ENCODE data around the gene IGFBP3. TPM values are rescaled to one million over a fixed set of nuclear protein-coding genes. Genes with fewer than 3 reads are reported as not detected.

The IGFBP3 gene
- total RNA-seq, 4 donors from 2014 or later = 60.6 to 187 (median 104) TPM

- intact Hi-C loops (cut with DNase I) = no loop called here
- no peak overlapping the region for H3K27ac ChIP-seq (replicated peaks in 1 of 4)
- H3K36me3 ChIP-seq = no peaks in the 10 kb centered on the region
- WGBS = 97% methylated on average over 2 of the region's 2 CpGs
- H3K4me3 ChIP-seq = no peak overlapping the region
- TF ChIP-seq POLR2A (IDR thresholded peaks at IDR 0.05; ENCODE audit: low read depth) = no peak
- no peaks in the 10 kb centered on the region for H3K4me1 ChIP-seq
- H3K9me3 ChIP-seq = no peaks in the 10 kb centered on the region
- H3K27me3 ChIP-seq = no peaks in the 10 kb centered on the region
- DNase-seq (ENCODE audit: extremely low spot score) = no peak
These were observed 16.8 kb upstream of the IGFBP3 start for GRCh38 chr7:45937862-45938261.

DNA sequence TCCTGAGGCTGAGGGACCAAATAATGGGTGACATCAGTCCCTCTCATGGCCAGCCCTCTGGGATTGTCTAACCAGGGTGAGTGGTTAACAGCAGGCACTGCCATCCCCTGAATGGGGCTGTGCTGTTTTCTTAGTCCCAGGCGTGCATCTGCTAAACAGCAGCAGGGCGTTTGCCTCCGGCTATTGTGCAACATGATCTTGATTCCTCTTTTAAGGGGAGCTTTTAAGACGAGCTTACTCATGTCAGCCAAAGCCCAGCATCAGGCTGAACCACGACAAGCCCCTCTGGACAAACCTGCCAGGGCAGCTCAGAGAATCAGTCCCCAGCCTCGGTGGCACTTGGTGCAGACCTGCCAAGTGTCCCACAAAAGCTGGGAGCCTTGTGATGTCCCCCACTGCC, 16.2 kb upstream of the IGFBP3 start:
- intact Hi-C loops (cut with DNase I) = no loop called here
- TF ChIP-seq POLR2A (IDR thresholded peaks at IDR 0.05; ENCODE audit: low read depth) = no peak
- TF ChIP-seq POLR2AphosphoS5 (IDR thresholded peaks at IDR 0.05) = no peak
- TF ChIP-seq, protein P1, sequence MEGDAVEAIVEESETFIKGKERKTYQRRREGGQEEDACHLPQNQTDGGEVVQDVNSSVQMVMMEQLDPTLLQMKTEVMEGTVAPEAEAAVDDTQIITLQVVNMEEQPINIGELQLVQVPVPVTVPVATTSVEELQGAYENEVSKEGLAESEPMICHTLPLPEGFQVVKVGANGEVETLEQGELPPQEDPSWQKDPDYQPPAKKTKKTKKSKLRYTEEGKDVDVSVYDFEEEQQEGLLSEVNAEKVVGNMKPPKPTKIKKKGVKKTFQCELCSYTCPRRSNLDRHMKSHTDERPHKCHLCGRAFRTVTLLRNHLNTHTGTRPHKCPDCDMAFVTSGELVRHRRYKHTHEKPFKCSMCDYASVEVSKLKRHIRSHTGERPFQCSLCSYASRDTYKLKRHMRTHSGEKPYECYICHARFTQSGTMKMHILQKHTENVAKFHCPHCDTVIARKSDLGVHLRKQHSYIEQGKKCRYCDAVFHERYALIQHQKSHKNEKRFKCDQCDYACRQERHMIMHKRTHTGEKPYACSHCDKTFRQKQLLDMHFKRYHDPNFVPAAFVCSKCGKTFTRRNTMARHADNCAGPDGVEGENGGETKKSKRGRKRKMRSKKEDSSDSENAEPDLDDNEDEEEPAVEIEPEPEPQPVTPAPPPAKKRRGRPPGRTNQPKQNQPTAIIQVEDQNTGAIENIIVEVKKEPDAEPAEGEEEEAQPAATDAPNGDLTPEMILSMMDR (IDR thresholded peaks at IDR 0.05) = no peak
- TF ChIP-seq EP300 (IDR thresholded peaks at IDR 0.05) = no peak

DNA sequence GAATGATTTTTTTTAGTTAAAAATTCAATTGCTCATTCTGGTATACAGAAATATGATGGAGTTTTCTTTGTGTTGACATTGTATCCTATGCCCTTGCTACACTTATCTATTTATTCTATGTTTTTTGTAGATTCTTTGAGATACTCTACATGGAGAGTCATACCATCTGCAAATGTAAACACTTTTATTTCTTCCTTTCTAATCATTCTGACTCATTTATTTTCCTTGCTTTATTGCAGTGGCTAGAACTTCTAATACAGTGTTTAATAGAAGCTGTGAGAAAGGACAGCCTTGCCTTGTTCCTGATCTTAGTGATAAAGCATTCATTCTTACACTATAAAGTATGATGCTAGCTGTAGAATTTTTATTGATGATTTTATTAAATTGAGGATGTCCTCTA, 9.9 kb upstream of the IGFBP3 start:
- H3K27ac ChIP-seq (replicated peaks in 1 of 4) = no peak overlapping the region
- no peaks in the 10 kb centered on the region for H3K4me1 ChIP-seq
- DNase-seq (ENCODE audit: extremely low spot score) = no peak
- H3K36me3 ChIP-seq = no peaks in the 10 kb centered on the region
- peaks cover 0 to 4% (median 0%) of the 10 kb centered on the region in 4 donors for H3K9me3 ChIP-seq
- intact Hi-C loops (cut with DNase I) = no loop called here
- TF ChIP-seq POLR2A (IDR thresholded peaks at IDR 0.05; ENCODE audit: low read depth) (no peak), POLR2AphosphoS5 (IDR thresholded peaks at IDR 0.05) (no peak), EP300 (IDR thresholded peaks at IDR 0.05) (no peak)
- TF ChIP-seq, protein P1 (IDR thresholded peaks at IDR 0.05) = no peak
- H3K27me3 ChIP-seq = no peaks in the 10 kb centered on the region
- H3K4me3 ChIP-seq = no peak overlapping the region

More for the DNA sequence above, 16.2 kb upstream of the IGFBP3 start:
- Histone ChIP-seq H3K27ac (replicated peaks in 1 of 4) (no peak overlapping the region), H3K36me3 (no peaks in the 10 kb centered on the region), H3K4me3 (no peak overlapping the region), H3K9me3 (no peaks in the 10 kb centered on the region), H3K27me3 (no peaks in the 10 kb centered on the region), H3K4me1 (no peaks in the 10 kb centered on the region)
- WGBS = 71% methylated on average over 5 of the region's 6 CpGs
- DNase-seq (ENCODE audit: extremely low spot score) = peak; percentile 55

- TF ChIP-seq POLR2A (IDR thresholded peaks at IDR 0.05; ENCODE audit: low read depth) = no peak
- TF ChIP-seq POLR2AphosphoS5 (IDR thresholded peaks at IDR 0.05) = no peak
- TF ChIP-seq, protein P1 (IDR thresholded peaks at IDR 0.05) = no peak
- TF ChIP-seq EP300 (IDR thresholded peaks at IDR 0.05) = no peak
- Histone ChIP-seq H3K36me3 (no peaks in the 10 kb centered on the region), H3K9me3 (peaks cover 0 to 4% (median 0%) of the 10 kb centered on the region in 4 donors), H3K4me3 (no peak overlapping the region), H3K4me1 (peaks cover 6 to 17% (median 10%) of the 10 kb centered on the region in 4 donors), H3K27me3 (peaks cover 0 to 3% (median 0%) of the 10 kb centered on the region in 4 donors), H3K27ac (replicated peaks in 1 of 4) (no peak overlapping the region)
- DNase-seq (ENCODE audit: extremely low spot score) = no peak
- intact Hi-C loops (cut with DNase I) = no loop called here
- 90% methylated on average over 3 of the region's 3 CpGs for WGBS
These were observed 6.6 kb upstream of the IGFBP3 start for GRCh38 chr7:45927721-45928120.

- Histone ChIP-seq H3K27me3 (peaks cover 0 to 38% (median 15%) of the 10 kb centered on the region in 4 donors), H3K4me3 (no peak overlapping the region), H3K4me1 (peaks cover 29 to 51% (median 43%) of the 10 kb centered on the region in 4 donors), H3K36me3 (no peaks in the 10 kb centered on the region), H3K27ac (replicated peaks in 1 of 4) (no peak overlapping the region), H3K9me3 (no peaks in the 10 kb centered on the region)
- intact Hi-C loops (cut with DNase I) = no loop called here
- DNase-seq (ENCODE audit: extremely low spot score) = peak; percentile 74
- 50% methylated on average over 5 of the region's 5 CpGs for WGBS
- TF ChIP-seq POLR2AphosphoS5 (IDR thresholded peaks at IDR 0.05) (no peak), POLR2A (IDR thresholded peaks at IDR 0.05; ENCODE audit: low read depth) (no peak), EP300 (IDR thresholded peaks at IDR 0.05) (no peak)
- TF ChIP-seq, protein P1 (IDR thresholded peaks at IDR 0.05) = no peak
These were observed 3.2 kb upstream of the IGFBP3 start for GRCh38 chr7:45924283-45924682.

Measured in esophagus muscularis mucosa (tissue), 4 donors.